Endothelial cell of umbilical vein (primary cell): ENCODE measurements around the gene IRF2. TPM values are rescaled to one million over a fixed set of nuclear protein-coding genes. Genes with fewer than 3 reads are reported as not detected.

Source experiments
- BruUV-seq: library from RNA; stranded (reverse); fragments of 400-500 nt; replicated peaks from 2 replicates; lab custom pipeline; 2021; lab: Mats Ljungman, UMichigan
- CTCF ChIA-PET: fragments of 300-600, 350-600 bp; sonication (Branson Sonifier 250); formaldehyde crosslinking; loops from one replicate; lab custom pipeline; 2021; ENCODE audit warnings: antibody characterized with exemption, inconsistent platforms; lab: Charles Lee
- POLR2A ChIA-PET: fragments of 300-600, 350-600 bp; sonication (Branson Sonifier 250); formaldehyde crosslinking; loops from one replicate; lab custom pipeline; 2021; ENCODE audit warnings: antibody characterized with exemption, inconsistent platforms; lab: Charles Lee
- DNase-seq: peaks from one replicate; pipeline ENCODE4 v3.0.0-alpha.2; 2011; ENCODE audit warnings: low read depth, low spot score
- FAIRE-seq: peaks from 2 replicates; lab custom pipeline; 2011; peaks lifted over from hg19 to GRCh38; lab: Jason Lieb, UNC
- H2AFZ ChIP-seq: 2 replicates; pipeline ENCODE4 v1.6.0; 2012; ENCODE audit warnings: low read depth, low read length, control low read depth, inconsistent platforms
- H3K27ac ChIP-seq: 2 replicates; pipeline ENCODE4 v1.5.1; 2011; ENCODE audit warnings: low read depth, mild to moderate bottlenecking, control low read depth, low read length, moderate library complexity; ENCODE audit not compliant: insufficient read depth
- H3K27me3 ChIP-seq, 2 experiments: 2 replicates each; pipeline versions ENCODE4 v1.6.0 to v1.6.1; 2011; ENCODE audit warnings: low read length in 2 of 2, mixed read lengths in 1 of 2; ENCODE audit not compliant: control insufficient read depth in 2 of 2, insufficient read depth in 2 of 2
- H3K36me3 ChIP-seq, 2 experiments: 2 replicates in 1 of 2; 3 replicates in 1 of 2; pipeline ENCODE4 v1.5.1; 2011; ENCODE audit warnings: low read length in 2 of 2, mild to moderate bottlenecking in 1 of 2, moderate library complexity in 1 of 2; ENCODE audit not compliant: control insufficient read depth in 2 of 2, insufficient read depth in 2 of 2; ENCODE audit errors: extremely low read depth in 1 of 2
- H3K4me1 ChIP-seq: 3 replicates; pipeline ENCODE4 v1.5.1; 2011; ENCODE audit warnings: mild to moderate bottlenecking, low read length; ENCODE audit not compliant: control insufficient read depth, insufficient read depth; ENCODE audit errors: extremely low read depth
- H3K4me2 ChIP-seq: 2 replicates; pipeline ENCODE4 v1.6.1; 2011; ENCODE audit warnings: low read length, control low read depth, mixed read lengths; ENCODE audit not compliant: insufficient read depth
- H3K4me3 ChIP-seq, 3 experiments: fragments of 200-600 bp in 1 of 3; sonication (generic), shearing (Covaris generic) in 1 of 3; replicated peaks in 1 of 3; 2 replicates each; pipeline ENCODE4 v1.5.1; 2011 to 2016; ENCODE audit warnings: control low read depth in 3 of 3, low read length in 3 of 3, mild to moderate bottlenecking in 2 of 3, inconsistent platforms in 1 of 3, low read depth in 1 of 3, moderate library complexity in 1 of 3; ENCODE audit not compliant: insufficient read depth in 1 of 3
- H3K79me2 ChIP-seq: 2 replicates; pipeline ENCODE4 v1.6.0; 2012; ENCODE audit warnings: low read length, inconsistent platforms; ENCODE audit not compliant: control insufficient read depth, insufficient read depth
- H3K9ac ChIP-seq: replicated peaks from 2 replicates; pipeline ENCODE3; 2011; ENCODE audit warnings: low read length, control low read depth; ENCODE audit not compliant: insufficient read depth; ENCODE audit errors: extremely low read depth
- H3K9me1 ChIP-seq: replicated peaks from 3 replicates; pipeline ENCODE4 v1.6.0; 2011; ENCODE audit warnings: mild to moderate bottlenecking, low read length; ENCODE audit not compliant: control insufficient read depth, insufficient read depth; ENCODE audit errors: extremely low read depth
- H3K9me3 ChIP-seq: replicated peaks from 2 replicates; pipeline ENCODE4 v1.5.1; 2012; ENCODE audit warnings: low read length, inconsistent platforms; ENCODE audit not compliant: control insufficient read depth, insufficient read depth
- H4K20me1 ChIP-seq: replicated peaks from 2 replicates; pipeline ENCODE3; 2011; ENCODE audit warnings: mild to moderate bottlenecking, low read length; ENCODE audit not compliant: control insufficient read depth, insufficient read depth; ENCODE audit errors: extremely low read depth
- CTCF ChIP-seq, 2 donors: IDR thresholded peaks; 1 replicate in 1 of 2; 2 replicates in 1 of 2; pipeline ENCODE4 v1.5.1; 2011; ENCODE audit warnings: low read length in 2 of 2, mild to moderate bottlenecking in 2 of 2, moderate library complexity in 2 of 2, control low read depth in 1 of 2, inconsistent platforms in 1 of 2, low read depth in 1 of 2; ENCODE audit not compliant: insufficient read depth in 1 of 2; ENCODE audit errors: extremely low read depth in 1 of 2
- EZH2 ChIP-seq: IDR thresholded peaks from 2 replicates; pipeline ENCODE4 v1.6.1; 2012; ENCODE audit warnings: borderline replicate concordance, low read depth, mild to moderate bottlenecking, moderate library complexity, low read length, inconsistent platforms; ENCODE audit not compliant: severe bottlenecking
- FOS ChIP-seq: IDR thresholded peaks from 2 replicates; pipeline ENCODE4 v1.6.1; 2011; ENCODE audit warnings: mild to moderate bottlenecking, low read length, moderate library complexity, borderline replicate concordance; ENCODE audit not compliant: insufficient read depth
- GATA2 ChIP-seq: IDR thresholded peaks from 2 replicates; pipeline ENCODE4 v1.7.0; 2011; ENCODE audit warnings: low read depth, mild to moderate bottlenecking, moderate library complexity, mixed read lengths, low read length; ENCODE audit not compliant: insufficient read length, insufficient read depth
- JUN ChIP-seq: IDR thresholded peaks from 2 replicates; pipeline ENCODE4 v1.6.1; 2011; ENCODE audit warnings: borderline replicate concordance, low read depth; ENCODE audit not compliant: insufficient read length, insufficient read depth
- MYC ChIP-seq: IDR thresholded peaks from one replicate; pipeline ENCODE4 v1.6.1; 2011; ENCODE audit warnings: mild to moderate bottlenecking, low read depth, low read length
- POLR2A ChIP-seq: IDR thresholded peaks from 2 replicates; pipeline ENCODE4 v1.6.1; 2012; ENCODE audit warnings: low read depth, mild to moderate bottlenecking, control low read depth, low read length
- POLR2AphosphoS5 ChIP-seq: IDR thresholded peaks from 2 replicates; pipeline ENCODE4 v1.6.1; 2012; ENCODE audit warnings: low read depth, mild to moderate bottlenecking, control low read depth, low read length, moderate library complexity; ENCODE audit not compliant: insufficient read depth
- dilution Hi-C: fragments of 300-500 bp; cut with MboI; formaldehyde crosslinking; loops from one replicate; pipeline ENCODE4 v1.15.0; 2019; ENCODE audit warnings: low sequenced_read_pairs; ENCODE audit not compliant: extremely low pct_ligation_motif_present
- intact Hi-C: fragments of 100-400 bp; cut with micrococcal nuclease; formaldehyde crosslinking; loops from one replicate; pipeline ENCODE4 v1.10.0; 2022
- polyA plus RNA-seq, 4 experiments: library from polyadenylated mRNA; depleted of rRNA in 3 of 4; stranded (reverse) in 3 of 4; unstranded in 1 of 4; fragments of >200 nt; gene quantifications; 2 replicates each; pipeline versions ENCODE4 v1.2.1 to v1.2.3, GENCODE V29; 2011 to 2012; ENCODE audit warnings: missing spikeins in 1 of 4
- total RNA-seq: library from RNA; stranded (reverse); gene quantifications from 2 replicates; pipeline ENCODE4 v1.2.3, GENCODE V29; 2021
- TF ChIP-seq, protein P1 (sequence below): IDR thresholded peaks from 2 replicates; pipeline ENCODE4 v1.6.1; 2011; ENCODE audit not compliant: insufficient read depth, insufficient read length

Gene IRF2
- total and polyA plus RNA-seq, 2 donors (not counting 3 experiments of a cell fraction or from before 2014, with no cell fraction given): 26.9 to 27.6 TPM

DNA sequence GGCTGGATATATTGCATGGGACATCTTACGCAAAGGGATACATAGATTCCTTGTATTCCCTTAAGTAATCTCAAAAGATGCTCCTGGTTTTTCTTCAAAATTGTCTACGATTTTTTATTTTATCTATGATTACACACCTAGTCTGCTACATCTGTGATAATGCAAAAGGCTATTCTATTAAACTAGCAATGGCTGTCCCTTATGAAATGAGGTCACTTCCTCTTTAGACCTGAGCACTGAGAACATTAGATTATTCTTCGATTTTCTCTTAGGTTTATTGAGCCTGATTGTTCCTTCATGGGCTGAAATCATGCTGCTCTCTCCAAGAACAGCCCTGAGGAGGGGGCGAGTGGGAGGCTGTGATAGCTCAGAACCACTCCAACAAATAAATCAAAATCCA is 129.9 kb downstream of the IRF2 start:
- no peaks in the 10 kb centered on the region for H3K79me2 ChIP-seq
- H3K9me3 ChIP-seq: no peaks in the 10 kb centered on the region
- TF ChIP-seq JUN (no peak), POLR2AphosphoS5 (no peak), FOS (no peak), MYC (no peak), EZH2 (no peak), GATA2 (no peak), CTCF (IDR thresholded peaks at IDR 0.05; ENCODE audit: extremely low read depth in 1 of 2, insufficient read depth in 1 of 2, low read depth in 1 of 2, low read length in 2 of 2) (no peak), POLR2A (no peak)
- TF ChIP-seq, protein P1, sequence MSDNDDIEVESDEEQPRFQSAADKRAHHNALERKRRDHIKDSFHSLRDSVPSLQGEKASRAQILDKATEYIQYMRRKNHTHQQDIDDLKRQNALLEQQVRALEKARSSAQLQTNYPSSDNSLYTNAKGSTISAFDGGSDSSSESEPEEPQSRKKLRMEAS: no peak
- H4K20me1 ChIP-seq: no peaks in the 10 kb centered on the region
- peaks cover 13% of the 10 kb centered on the region for H3K4me1 ChIP-seq
- no TSS peak for BruUV-seq
- H3K36me3 ChIP-seq: no peaks in the 10 kb centered on the region
- intact Hi-C loops: loop anchor here (1.0 kb wide), 1 partner anchor 130 kb away; the partner anchor contains the start of gene IRF2
- H3K9ac ChIP-seq: no peak overlapping the region
- peak overlapping the region; percentile 90 for H3K4me2 ChIP-seq
- no peak overlapping the region for H3K27ac ChIP-seq
- no peaks in the 10 kb centered on the region for H3K27me3 ChIP-seq
- no peaks in the 10 kb centered on the region for H3K9me1 ChIP-seq
- dilution Hi-C loops: no loop called here
- peak overlapping the region; percentile 36 for H2AFZ ChIP-seq
- POLR2A ChIA-PET: no interaction called here
- H3K4me3 ChIP-seq: no peak overlapping the region
- DNase-seq: no peak
- CTCF ChIA-PET: interaction anchor here (1.0 to 1.9 kb wide), 9 partner anchors 11 to 305 kb away, joined by 3 to 6 read pairs (median 3); partner anchors contain the start of genes IRF2 and PRIMPOL
- no peak for FAIRE-seq
